IMR-90 (cell line): ENCODE data around the gene CLASP1. TPM values are rescaled to one million over a fixed set of nuclear protein-coding genes. Genes with fewer than 3 reads are reported as not detected.

ENCODE experiments used
- ATAC-seq: fragments of 200-7000 bp; cut with Tn5 transposase; 2 replicates; pipeline ENCODE4 v1.9.1; 2020; ENCODE audit warnings: low read depth, mild to moderate bottlenecking, moderate library complexity
- BruUV-seq: library from RNA; stranded (reverse); fragments of 400-500 nt; replicated peaks from 2 replicates; lab custom pipeline; 2021; lab: Mats Ljungman, UMichigan
- CTCF ChIA-PET: fragments of 300-600 bp; formaldehyde crosslinking; extraction: SDS; loops from one replicate; lab custom pipeline; 2021; ENCODE audit warnings: antibody characterized with exemption; lab: Yijun Ruan, JAX
- POLR2A ChIA-PET: fragments of 300-600 bp; sonication (Branson Sonifier 250); formaldehyde crosslinking; loops from one replicate; lab custom pipeline; 2022; ENCODE audit warnings: antibody characterized with exemption; ENCODE audit not compliant: unreplicated experiment; lab: Charles Lee
- DNase-seq: peaks from one replicate; pipeline ENCODE4 v3.0.0; 2013
- H2AFZ ChIP-seq: replicated peaks from 2 replicates; pipeline ENCODE3; 2013; ENCODE audit warnings: low read length, mild to moderate bottlenecking; ENCODE audit not compliant: poor library complexity
- H2AK5ac ChIP-seq: 2 replicates; pipeline ENCODE4 v1.6.1; 2013; ENCODE audit warnings: low read depth, low read length, inconsistent platforms
- H2AK9ac ChIP-seq: replicated peaks from 2 replicates; pipeline ENCODE3; 2013; ENCODE audit warnings: mild to moderate bottlenecking, low read depth, low read length, moderate library complexity; ENCODE audit not compliant: poor library complexity
- H2BK120ac ChIP-seq: 2 replicates; pipeline ENCODE4 v1.6.1; 2013; ENCODE audit warnings: low read depth, low read length, inconsistent platforms
- H2BK15ac ChIP-seq: 3 replicates; pipeline ENCODE4 v1.6.1; 2013; ENCODE audit warnings: low read depth, low read length, inconsistent platforms
- H2BK20ac ChIP-seq: 2 replicates; pipeline ENCODE4 v1.6.1; 2013; ENCODE audit warnings: low read depth, mild to moderate bottlenecking, inconsistent platforms, low read length, moderate library complexity
- H2BK5ac ChIP-seq: 2 replicates; pipeline ENCODE4 v1.6.1; 2013; ENCODE audit warnings: mild to moderate bottlenecking, low read depth, low read length, inconsistent platforms; ENCODE audit not compliant: poor library complexity, severe bottlenecking
- H3K14ac ChIP-seq: replicated peaks from 2 replicates; pipeline ENCODE4 v1.6.1; 2013; ENCODE audit warnings: low read depth, low read length, inconsistent platforms
- H3K18ac ChIP-seq: 2 replicates; pipeline ENCODE4 v1.6.1; 2013; ENCODE audit warnings: low read depth, low read length, control low read depth
- H3K23ac ChIP-seq: 2 replicates; pipeline ENCODE4 v1.6.1; 2013; ENCODE audit warnings: low read depth, low read length, inconsistent platforms
- H3K27ac ChIP-seq: 2 replicates; pipeline ENCODE4 v1.5.1; 2013; ENCODE audit warnings: mild to moderate bottlenecking, control low read depth, low read length; ENCODE audit not compliant: insufficient read depth
- H3K27me3 ChIP-seq: 2 replicates; pipeline ENCODE4 v1.6.1; 2013; ENCODE audit warnings: low read length; ENCODE audit not compliant: control insufficient read depth, insufficient read depth
- H3K36me3 ChIP-seq: 2 replicates; pipeline ENCODE4 v1.6.1; 2013; ENCODE audit warnings: low read length, mixed read lengths; ENCODE audit not compliant: control insufficient read depth, insufficient read depth
- H3K4ac ChIP-seq: 2 replicates; pipeline ENCODE4 v1.6.1; 2013; ENCODE audit warnings: low read depth, low read length, inconsistent platforms
- H3K4me1 ChIP-seq: 2 replicates; pipeline ENCODE4 v1.6.1; 2013; ENCODE audit warnings: low read length, mixed read lengths; ENCODE audit not compliant: control insufficient read depth, insufficient read depth
- H3K4me2 ChIP-seq: 2 replicates; pipeline ENCODE4 v1.6.1; 2013; ENCODE audit warnings: low read depth, mild to moderate bottlenecking, control low read depth, low read length, moderate library complexity
- H3K4me3 ChIP-seq: 2 replicates; pipeline ENCODE4 v1.5.1; 2013; ENCODE audit warnings: low read depth, mild to moderate bottlenecking, control low read depth, low read length, moderate library complexity; ENCODE audit not compliant: insufficient read depth
- H3K56ac ChIP-seq: 2 replicates; pipeline ENCODE4 v1.6.1; 2013; ENCODE audit warnings: low read length, inconsistent platforms; ENCODE audit not compliant: insufficient read depth; ENCODE audit errors: extremely low read depth
- H3K79me1 ChIP-seq, 2 experiments: 2 replicates each; pipeline ENCODE4 v1.6.1; 2013; ENCODE audit warnings: low read length in 2 of 2, inconsistent platforms in 1 of 2, low read depth in 1 of 2
- H3K9ac ChIP-seq: 2 replicates; pipeline ENCODE4 v1.6.1; 2013; ENCODE audit warnings: low read depth, low read length, control low read depth
- H3K9me1 ChIP-seq: 2 replicates; pipeline ENCODE4 v1.6.1; 2013; ENCODE audit warnings: low read length, inconsistent platforms; ENCODE audit not compliant: insufficient read depth
- H3K9me3 ChIP-seq: 2 replicates; pipeline ENCODE4 v1.6.1; 2013; ENCODE audit warnings: low read length; ENCODE audit not compliant: control insufficient read depth, insufficient read depth
- H4K20me1 ChIP-seq: 2 replicates; pipeline ENCODE4 v1.6.1; 2013; ENCODE audit warnings: low read length, inconsistent platforms; ENCODE audit not compliant: insufficient read depth
- H4K5ac ChIP-seq: 2 replicates; pipeline ENCODE4 v1.6.1; 2013; ENCODE audit warnings: mild to moderate bottlenecking, low read depth, low read length, control low read depth
- H4K8ac ChIP-seq, 2 experiments: 2 replicates each; pipeline ENCODE4 v1.6.1; 2013; ENCODE audit warnings: low read depth in 2 of 2, low read length in 2 of 2, control low read depth in 1 of 2, inconsistent platforms in 1 of 2
- H4K91ac ChIP-seq: 2 replicates; pipeline ENCODE4 v1.6.1; 2013; ENCODE audit warnings: low read depth, low read length, inconsistent platforms; ENCODE audit not compliant: insufficient read depth
- BHLHE40 ChIP-seq: fragments of 150-350 bp; IDR thresholded peaks from 2 replicates; pipeline ENCODE4 v1.6.1; 2016; ENCODE audit warnings: mild to moderate bottlenecking, low read depth, low read length
- MAZ ChIP-seq: IDR thresholded peaks from 2 replicates; pipeline ENCODE4 v1.6.1; 2012; ENCODE audit warnings: low read depth, mild to moderate bottlenecking, low read length, improper control_type of control experiment, moderate library complexity, borderline replicate concordance
- RCOR1 ChIP-seq: IDR thresholded peaks from 2 replicates; pipeline ENCODE4 v1.6.1; 2012; ENCODE audit warnings: mild to moderate bottlenecking, low read length, improper control_type of control experiment; ENCODE audit not compliant: insufficient replicate concordance
- WGBS, 2 experiments: methylation state at CpG; one replicate each; pipeline versions ENCODE4 v1.1.5 to v1.1.7; 2013; ENCODE audit warnings: missing lambda C conversion rate in 2 of 2; ENCODE audit not compliant: insufficient read length in 1 of 2; ENCODE audit errors: extremely low coverage in 2 of 2; 5-methylcytosine and 5-hydroxymethylcytosine counted together
- dilution Hi-C: fragments of 300-500 bp; cut with HindIII; formaldehyde crosslinking; loops from one replicate; pipeline ENCODE4 v1.14.3; 2018; ENCODE audit warnings: low sequenced_read_pairs; ENCODE audit not compliant: unreplicated experiment
- in situ Hi-C: fragments of 300-500 bp; cut with MboI; formaldehyde crosslinking; loops from 3 replicates; pipeline ENCODE4 v1.14.3; 2019; ENCODE audit warnings: low sequenced_read_pairs, inconsistent platforms, mixed read lengths
- intact Hi-C: fragments of 100-400 bp; cut with micrococcal nuclease; formaldehyde crosslinking; loops from 2 replicates; pipeline ENCODE4 v1.10.0; 2022
- polyA plus RNA-seq, 3 experiments: library from polyadenylated mRNA; depleted of rRNA; stranded (reverse); fragments of >200 nt; gene quantifications; 2 replicates each; pipeline ENCODE4 v1.2.3, GENCODE V29; 2012; ENCODE audit warnings: low replicate concordance in 1 of 3
- total RNA-seq: library from RNA; depleted of rRNA; stranded (reverse); fragments of >200 nt; gene quantifications from 2 replicates; pipeline ENCODE4 v1.2.3, GENCODE V29; 2012
- TF ChIP-seq, protein P1 (sequence below): fragments of 150-350 bp; IDR thresholded peaks from 2 replicates; pipeline ENCODE4 v1.6.1; 2016; ENCODE audit warnings: low read depth, mild to moderate bottlenecking, low read length, moderate library complexity, borderline replicate concordance

Gene CLASP1
- total and polyA plus RNA-seq, 2 of the 4 experiments (the other 2 are of a cell fraction): 12.3 to 33.7 TPM

DNA sequence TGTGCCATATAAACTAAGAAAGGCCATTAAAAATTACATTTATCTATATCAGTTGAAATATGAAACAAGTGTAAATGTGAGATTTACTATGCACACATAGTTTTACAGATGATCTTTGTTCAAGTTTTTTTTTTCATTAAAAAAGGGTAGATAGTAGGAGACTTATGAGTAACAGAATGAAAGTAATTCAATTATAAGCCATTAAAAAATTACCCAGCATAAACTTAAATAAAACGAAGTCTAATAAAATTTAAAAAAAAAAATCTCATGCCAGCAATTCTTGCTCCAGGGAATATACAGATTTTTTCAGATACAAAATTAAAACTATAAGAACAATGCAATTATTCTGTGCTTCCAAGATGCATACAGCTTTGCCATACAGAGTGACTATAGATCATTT lies 236.9 kb downstream of the CLASP1 start:
- dilution Hi-C loops (no loop called here), in situ Hi-C loops (loop anchor here (10.0 kb wide), 1 partner anchor 112 kb away; no protein-coding TSS in a partner anchor), intact Hi-C loops (loop anchor here (5.0 kb wide), 1 partner anchor 100 kb away; no protein-coding TSS in a partner anchor)
- no peak overlapping the region for H3K14ac ChIP-seq
- H3K4ac ChIP-seq: no peak overlapping the region
- CTCF ChIA-PET: interaction anchor here (0.6 kb wide), 1 partner anchor 376 kb away, joined by 3 read pairs; no protein-coding TSS in a partner anchor
- no peak overlapping the region for H4K8ac ChIP-seq
- peaks cover 9% of the 10 kb centered on the region for H3K9me1 ChIP-seq
- H2AK5ac ChIP-seq: no peak overlapping the region
- H4K91ac ChIP-seq: no peak overlapping the region
- ATAC-seq (no peak), DNase-seq (no peak)
- H2BK5ac ChIP-seq: no peak overlapping the region
- BruUV-seq: no TSS peak
- H3K9ac ChIP-seq: no peak overlapping the region
- TF ChIP-seq, protein P1, sequence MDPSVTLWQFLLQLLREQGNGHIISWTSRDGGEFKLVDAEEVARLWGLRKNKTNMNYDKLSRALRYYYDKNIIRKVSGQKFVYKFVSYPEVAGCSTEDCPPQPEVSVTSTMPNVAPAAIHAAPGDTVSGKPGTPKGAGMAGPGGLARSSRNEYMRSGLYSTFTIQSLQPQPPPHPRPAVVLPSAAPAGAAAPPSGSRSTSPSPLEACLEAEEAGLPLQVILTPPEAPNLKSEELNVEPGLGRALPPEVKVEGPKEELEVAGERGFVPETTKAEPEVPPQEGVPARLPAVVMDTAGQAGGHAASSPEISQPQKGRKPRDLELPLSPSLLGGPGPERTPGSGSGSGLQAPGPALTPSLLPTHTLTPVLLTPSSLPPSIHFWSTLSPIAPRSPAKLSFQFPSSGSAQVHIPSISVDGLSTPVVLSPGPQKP: no peak
- no peak for TF ChIP-seq BHLHE40
- no peak for TF ChIP-seq MAZ
- no peak for TF ChIP-seq RCOR1
- no peak overlapping the region for H3K23ac ChIP-seq
- H3K27me3 ChIP-seq: no peaks in the 10 kb centered on the region
- H4K20me1 ChIP-seq: no peaks in the 10 kb centered on the region
- H2BK120ac ChIP-seq: no peak overlapping the region
- no CpG with 5 or more reads among the region's 1 CpG for WGBS, 2 experiments
- H2BK15ac ChIP-seq: no peak overlapping the region
- H2AFZ ChIP-seq: no peak overlapping the region
- H3K4me1 ChIP-seq: no peaks in the 10 kb centered on the region; the same call in 1 of the 2 replicates
- H3K56ac ChIP-seq: no peak overlapping the region
- H3K9me3 ChIP-seq: no peaks in the 10 kb centered on the region
- H3K79me1 ChIP-seq: peaks cover 15 to 23% of the 10 kb centered on the region in 2 experiments
- POLR2A ChIA-PET: no interaction called here
- no peak overlapping the region for H3K27ac ChIP-seq
- no peak overlapping the region for H3K4me3 ChIP-seq
- H4K5ac ChIP-seq: no peak overlapping the region
- H2BK20ac ChIP-seq: no peak overlapping the region
- H3K4me2 ChIP-seq: no peak overlapping the region
- H3K18ac ChIP-seq: no peak overlapping the region
- H3K36me3 ChIP-seq: peaks cover 10% of the 10 kb centered on the region
- H2AK9ac ChIP-seq: no peak overlapping the region
